Cardiac septum (tissue), 1 donor: ENCODE measurements around the gene CNTNAP2. TPM values are rescaled to one million over a fixed set of nuclear protein-coding genes. Genes with fewer than 3 reads are reported as not detected.

Source experiments
- DNase-seq: peaks from one replicate; pipeline ENCODE4 v3.0.0-alpha.2; 2020; ENCODE audit warnings: low spot score
- intact Hi-C: fragments of 100-400 bp; cut with DNase I; formaldehyde crosslinking; loops from one replicate; pipeline ENCODE4 v1.14.0; 2022
- total RNA-seq: library from RNA; stranded (reverse); fragmentation: NEBNext Ultra II Directional; extraction: Animal tissue kit (Norgen Biotek cat#: 25700); gene quantifications from one replicate; pipeline ENCODE4 v1.2.1, GENCODE V29; 2021
- donor health status: DM: no; HTN: no; CAD: no.

CNTNAP2 gene
- total RNA-seq, 1 donor from 2014 or later = 0.22 TPM

GRCh38 chr7:148185041-148185440 lies 2068.4 kb downstream of the CNTNAP2 start:
- DNase-seq = no peak
- intact Hi-C loops = loop anchor here (2.0 kb wide), 1 partner anchor 32 kb away; no protein-coding TSS in a partner anchor

- intact Hi-C loops = no loop called here
- no peak for DNase-seq
Observed at GRCh38 chr7:148187471-148187870, 2070.9 kb downstream of the CNTNAP2 start.

- intact Hi-C loops = no loop called here
- no peak for DNase-seq
Observed at GRCh38 chr7:148191391-148192065, 2074.9 kb downstream of the CNTNAP2 start.

GRCh38 chr7:148192491-148192890 lies 2075.9 kb downstream of the CNTNAP2 start:
- intact Hi-C loops = no loop called here
- no peak for DNase-seq

GRCh38 chr7:148201992-148202391 lies 2085.4 kb downstream of the CNTNAP2 start:
- intact Hi-C loops = no loop called here
- DNase-seq = no peak

GRCh38 chr7:148204639-148205304 lies 2088.2 kb downstream of the CNTNAP2 start:
- no peak for DNase-seq
- intact Hi-C loops = no loop called here

GRCh38 chr7:148209643-148210190 lies 2093.1 kb downstream of the CNTNAP2 start:
- no peak for DNase-seq
- intact Hi-C loops = no loop called here

GRCh38 chr7:148210804-148211325 lies 2094.3 kb downstream of the CNTNAP2 start:
- intact Hi-C loops = no loop called here
- DNase-seq = no peak

GRCh38 chr7:148211740-148212151 lies 2095.1 kb downstream of the CNTNAP2 start:
- intact Hi-C loops = no loop called here
- DNase-seq = no peak

- DNase-seq = no peak
- intact Hi-C loops = no loop called here
Observed at GRCh38 chr7:148212731-148213130, 2096.1 kb downstream of the CNTNAP2 start.

- DNase-seq = no peak
- intact Hi-C loops = no loop called here
Observed at GRCh38 chr7:148214101-148214500, 2097.5 kb downstream of the CNTNAP2 start.

- intact Hi-C loops = no loop called here
- DNase-seq = no peak
Observed at GRCh38 chr7:148218603-148219002, 2102.0 kb downstream of the CNTNAP2 start.

- intact Hi-C loops = no loop called here
- DNase-seq = no peak
Observed at GRCh38 chr7:148222721-148223120, 2106.1 kb downstream of the CNTNAP2 start.

GRCh38 chr7:148223160-148223559 lies 2106.6 kb downstream of the CNTNAP2 start:
- intact Hi-C loops = no loop called here
- DNase-seq = no peak

GRCh38 chr7:148223738-148224137 lies 2107.1 kb downstream of the CNTNAP2 start:
- no peak for DNase-seq
- intact Hi-C loops = no loop called here

GRCh38 chr7:148230296-148230695 lies 2113.7 kb downstream of the CNTNAP2 start:
- no peak for DNase-seq
- intact Hi-C loops = no loop called here

GRCh38 chr7:148230883-148231282 lies 2114.3 kb downstream of the CNTNAP2 start:
- intact Hi-C loops = no loop called here

GRCh38 chr7:148232784-148233183 lies 2116.2 kb downstream of the CNTNAP2 start:
- intact Hi-C loops = loop anchor here (1.0 kb wide), 1 partner anchor 79 kb away; no protein-coding TSS in a partner anchor
- no peak for DNase-seq

More at GRCh38 chr7:148230883-148231282, 2114.3 kb downstream of the CNTNAP2 start:
- DNase-seq = no peak

GRCh38 chr7:148234715-148235114 lies 2118.1 kb downstream of the CNTNAP2 start:
- intact Hi-C loops = no loop called here
- DNase-seq = no peak

- DNase-seq = no peak
- intact Hi-C loops = no loop called here
Observed at GRCh38 chr7:148238761-148239325, 2122.2 kb downstream of the CNTNAP2 start.
